ENCODE data around the gene ATP2C2.

ATP2C2 gene

GRCh38 chr16:84476401-84476800, 108.1 kb downstream of the ATP2C2 start:
- Histone ChIP-seq H3K9me3 (ENCODE audit: control insufficient read depth in 2 of 2, low read length in 2 of 2) (no peaks in the 10 kb centered on the region), H3K27ac (ENCODE audit: low read length) (no peak overlapping the region), H3K9ac (ENCODE audit: low read length in 2 of 2) (no peak overlapping the region), H3K4me1 (ENCODE audit: control insufficient read depth, insufficient read depth, low read length) (no peaks in the 10 kb centered on the region), H3K4me3 (ENCODE audit: low read length in 2 of 2) (no peak overlapping the region), H3K27me3 (ENCODE audit: control insufficient read depth in 1 of 2, insufficient read depth in 2 of 2, low read length in 2 of 2) (no peaks in the 10 kb centered on the region), H3K36me3 (ENCODE audit: control insufficient read depth in 2 of 2, insufficient read depth in 2 of 2, low read length in 2 of 2) (peaks cover 5 to 11% of the 10 kb centered on the region in 2 donors)

GRCh38 chr16:84477661-84478060, 109.3 kb downstream of the ATP2C2 start:
- H3K9me3 ChIP-seq (ENCODE audit: control insufficient read depth in 2 of 2, low read length in 2 of 2) = no peaks in the 10 kb centered on the region
- peaks cover under 1% of the 10 kb centered on the region for H3K4me1 ChIP-seq (ENCODE audit: control insufficient read depth, insufficient read depth, low read length)
- no peak overlapping the region for H3K27ac ChIP-seq (ENCODE audit: low read length)
- no peaks in the 10 kb centered on the region for H3K27me3 ChIP-seq (ENCODE audit: control insufficient read depth in 1 of 2, insufficient read depth in 2 of 2, low read length in 2 of 2)
- H3K4me3 ChIP-seq (ENCODE audit: low read length in 2 of 2) = no peak overlapping the region
- peaks cover 5 to 17% of the 10 kb centered on the region in 2 donors for H3K36me3 ChIP-seq (ENCODE audit: control insufficient read depth in 2 of 2, insufficient read depth in 2 of 2, low read length in 2 of 2)
- H3K9ac ChIP-seq (ENCODE audit: low read length in 2 of 2) = no peak overlapping the region

GRCh38 chr16:84478172-84478947, 110.0 kb downstream of the ATP2C2 start:
- Histone ChIP-seq H3K27ac (ENCODE audit: low read length) (no peak overlapping the region), H3K36me3 (ENCODE audit: control insufficient read depth in 2 of 2, insufficient read depth in 2 of 2, low read length in 2 of 2) (peaks cover 5 to 22% of the 10 kb centered on the region in 2 donors), H3K9me3 (ENCODE audit: control insufficient read depth in 2 of 2, low read length in 2 of 2) (no peaks in the 10 kb centered on the region), H3K9ac (ENCODE audit: low read length in 2 of 2) (no peak overlapping the region), H3K4me1 (ENCODE audit: control insufficient read depth, insufficient read depth, low read length) (peaks cover 4% of the 10 kb centered on the region), H3K4me3 (ENCODE audit: low read length in 2 of 2) (no peak overlapping the region), H3K27me3 (ENCODE audit: control insufficient read depth in 1 of 2, insufficient read depth in 2 of 2, low read length in 2 of 2) (no peaks in the 10 kb centered on the region)

GRCh38 chr16:84479716-84480450, 111.5 kb downstream of the ATP2C2 start:
- peaks cover 5 to 30% of the 10 kb centered on the region in 2 donors for H3K36me3 ChIP-seq (ENCODE audit: control insufficient read depth in 2 of 2, insufficient read depth in 2 of 2, low read length in 2 of 2)
- no peak overlapping the region for H3K4me3 ChIP-seq (ENCODE audit: low read length in 2 of 2)
- H3K9ac ChIP-seq (ENCODE audit: low read length in 2 of 2) = no peak overlapping the region
- peaks cover 4% of the 10 kb centered on the region for H3K4me1 ChIP-seq (ENCODE audit: control insufficient read depth, insufficient read depth, low read length)
- no peaks in the 10 kb centered on the region for H3K27me3 ChIP-seq (ENCODE audit: control insufficient read depth in 1 of 2, insufficient read depth in 2 of 2, low read length in 2 of 2)
- no peaks in the 10 kb centered on the region for H3K9me3 ChIP-seq (ENCODE audit: control insufficient read depth in 2 of 2, low read length in 2 of 2)
- H3K27ac ChIP-seq (ENCODE audit: low read length) = no peak overlapping the region

GRCh38 chr16:84481051-84481735, 112.9 kb downstream of the ATP2C2 start:
- no peak overlapping the region for H3K9ac ChIP-seq (ENCODE audit: low read length in 2 of 2)
- no peak overlapping the region for H3K27ac ChIP-seq (ENCODE audit: low read length)
- no peak overlapping the region for H3K4me3 ChIP-seq (ENCODE audit: low read length in 2 of 2)
- no peaks in the 10 kb centered on the region for H3K9me3 ChIP-seq (ENCODE audit: control insufficient read depth in 2 of 2, low read length in 2 of 2)
- H3K27me3 ChIP-seq (ENCODE audit: control insufficient read depth in 1 of 2, insufficient read depth in 2 of 2, low read length in 2 of 2) = no peaks in the 10 kb centered on the region
- H3K36me3 ChIP-seq (ENCODE audit: control insufficient read depth in 2 of 2, insufficient read depth in 2 of 2, low read length in 2 of 2) = peaks cover 5 to 32% of the 10 kb centered on the region in 2 donors
- peaks cover 4% of the 10 kb centered on the region for H3K4me1 ChIP-seq (ENCODE audit: control insufficient read depth, insufficient read depth, low read length)

- peaks cover 4% of the 10 kb centered on the region for H3K4me1 ChIP-seq (ENCODE audit: control insufficient read depth, insufficient read depth, low read length)
- no peaks in the 10 kb centered on the region for H3K9me3 ChIP-seq (ENCODE audit: control insufficient read depth in 2 of 2, low read length in 2 of 2)
- no peak overlapping the region for H3K27ac ChIP-seq (ENCODE audit: low read length)
- peaks cover 12 to 43% of the 10 kb centered on the region in 2 donors for H3K36me3 ChIP-seq (ENCODE audit: control insufficient read depth in 2 of 2, insufficient read depth in 2 of 2, low read length in 2 of 2)
- no peaks in the 10 kb centered on the region for H3K27me3 ChIP-seq (ENCODE audit: control insufficient read depth in 1 of 2, insufficient read depth in 2 of 2, low read length in 2 of 2)
- H3K4me3 ChIP-seq (ENCODE audit: low read length in 2 of 2) = no peak overlapping the region
- H3K9ac ChIP-seq (ENCODE audit: low read length in 2 of 2) = no peak overlapping the region
Observed at GRCh38 chr16:84482001-84482891, 113.9 kb downstream of the ATP2C2 start.

GRCh38 chr16:84482951-84483881, 114.9 kb downstream of the ATP2C2 start:
- H3K4me3 ChIP-seq (ENCODE audit: low read length in 2 of 2) = no peak overlapping the region
- H3K9ac ChIP-seq (ENCODE audit: low read length in 2 of 2) = no peak overlapping the region
- H3K27ac ChIP-seq (ENCODE audit: low read length) = no peak overlapping the region
- no peaks in the 10 kb centered on the region for H3K9me3 ChIP-seq (ENCODE audit: control insufficient read depth in 2 of 2, low read length in 2 of 2)
- H3K4me1 ChIP-seq (ENCODE audit: control insufficient read depth, insufficient read depth, low read length) = peaks cover 4% of the 10 kb centered on the region
- no peaks in the 10 kb centered on the region for H3K27me3 ChIP-seq (ENCODE audit: control insufficient read depth in 1 of 2, insufficient read depth in 2 of 2, low read length in 2 of 2)
- peaks cover 12 to 47% of the 10 kb centered on the region in 2 donors for H3K36me3 ChIP-seq (ENCODE audit: control insufficient read depth in 2 of 2, insufficient read depth in 2 of 2, low read length in 2 of 2)

GRCh38 chr16:84483882-84484565, 115.7 kb downstream of the ATP2C2 start:
- Histone ChIP-seq H3K4me3 (ENCODE audit: low read length in 2 of 2) (no peak overlapping the region), H3K9me3 (ENCODE audit: control insufficient read depth in 2 of 2, low read length in 2 of 2) (no peaks in the 10 kb centered on the region), H3K36me3 (ENCODE audit: control insufficient read depth in 2 of 2, insufficient read depth in 2 of 2, low read length in 2 of 2) (peaks cover 15 to 47% of the 10 kb centered on the region in 2 donors), H3K4me1 (ENCODE audit: control insufficient read depth, insufficient read depth, low read length) (peaks cover 4% of the 10 kb centered on the region), H3K9ac (ENCODE audit: low read length in 2 of 2) (no peak overlapping the region), H3K27me3 (ENCODE audit: control insufficient read depth in 1 of 2, insufficient read depth in 2 of 2, low read length in 2 of 2) (no peaks in the 10 kb centered on the region), H3K27ac (ENCODE audit: low read length) (no peak overlapping the region)

- peaks cover 18 to 50% of the 10 kb centered on the region in 2 donors for H3K36me3 ChIP-seq (ENCODE audit: control insufficient read depth in 2 of 2, insufficient read depth in 2 of 2, low read length in 2 of 2)
- H3K4me3 ChIP-seq (ENCODE audit: low read length in 2 of 2) = no peak overlapping the region
- no peaks in the 10 kb centered on the region for H3K9me3 ChIP-seq (ENCODE audit: control insufficient read depth in 2 of 2, low read length in 2 of 2)
- H3K27ac ChIP-seq (ENCODE audit: low read length) = no peak overlapping the region
- peaks cover 4% of the 10 kb centered on the region for H3K4me1 ChIP-seq (ENCODE audit: control insufficient read depth, insufficient read depth, low read length)
- no peak overlapping the region for H3K9ac ChIP-seq (ENCODE audit: low read length in 2 of 2)
- H3K27me3 ChIP-seq (ENCODE audit: control insufficient read depth in 1 of 2, insufficient read depth in 2 of 2, low read length in 2 of 2) = no peaks in the 10 kb centered on the region
Observed at GRCh38 chr16:84484579-84485254, 116.4 kb downstream of the ATP2C2 start.
